ENCODE results near the gene BMAL2.

The BMAL2 gene, protein sequence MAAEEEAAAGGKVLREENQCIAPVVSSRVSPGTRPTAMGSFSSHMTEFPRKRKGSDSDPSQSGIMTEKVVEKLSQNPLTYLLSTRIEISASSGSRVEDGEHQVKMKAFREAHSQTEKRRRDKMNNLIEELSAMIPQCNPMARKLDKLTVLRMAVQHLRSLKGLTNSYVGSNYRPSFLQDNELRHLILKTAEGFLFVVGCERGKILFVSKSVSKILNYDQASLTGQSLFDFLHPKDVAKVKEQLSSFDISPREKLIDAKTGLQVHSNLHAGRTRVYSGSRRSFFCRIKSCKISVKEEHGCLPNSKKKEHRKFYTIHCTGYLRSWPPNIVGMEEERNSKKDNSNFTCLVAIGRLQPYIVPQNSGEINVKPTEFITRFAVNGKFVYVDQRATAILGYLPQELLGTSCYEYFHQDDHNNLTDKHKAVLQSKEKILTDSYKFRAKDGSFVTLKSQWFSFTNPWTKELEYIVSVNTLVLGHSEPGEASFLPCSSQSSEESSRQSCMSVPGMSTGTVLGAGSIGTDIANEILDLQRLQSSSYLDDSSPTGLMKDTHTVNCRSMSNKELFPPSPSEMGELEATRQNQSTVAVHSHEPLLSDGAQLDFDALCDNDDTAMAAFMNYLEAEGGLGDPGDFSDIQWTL

GRCh38 chr12:27332714-27333402 is at the start of gene BMAL2:
BMAL2 (plus strand) TSS chr12:27332836; CDS start chr12:27333073, 237 bp downstream.
- H3K4me1 Mint-ChIP-seq (ENCODE audit: low read depth), result peaks cover 65% of the 10 kb centered on the region
- peak within 1 kb of the TSS; percentile 89 for H3K27ac Mint-ChIP-seq
- H3K4me3 Mint-ChIP-seq, result peak within 1 kb of the TSS; percentile 98
- H3K36me3 Mint-ChIP-seq (ENCODE audit: low read depth), result peaks cover 7% of the 10 kb centered on the region
- intact Hi-C loops (cut with micrococcal nuclease), result loop anchor here (1.0 to 5.0 kb wide), 2 partner anchors 51 to 189 kb away; partner anchors contain the start of gene PPFIBP1
- no peaks in the 10 kb centered on the region for H3K9me3 Mint-ChIP-seq
- H3K27me3 Mint-ChIP-seq, result no peaks in the 10 kb centered on the region

- Mint-ChIP-seq H3K27me3 (no peaks in the 10 kb centered on the region), H3K9me3 (no peaks in the 10 kb centered on the region), H3K4me3 (no peak overlapping the region), H3K27ac (no peak overlapping the region), H3K36me3 (ENCODE audit: low read depth) (peaks cover 24% of the 10 kb centered on the region), H3K4me1 (ENCODE audit: low read depth) (no peaks in the 10 kb centered on the region)
- intact Hi-C loops (cut with micrococcal nuclease), result no loop called here
Measured at GRCh38 chr12:27284021-27284420, 48.6 kb upstream of the BMAL2 start.

DNA sequence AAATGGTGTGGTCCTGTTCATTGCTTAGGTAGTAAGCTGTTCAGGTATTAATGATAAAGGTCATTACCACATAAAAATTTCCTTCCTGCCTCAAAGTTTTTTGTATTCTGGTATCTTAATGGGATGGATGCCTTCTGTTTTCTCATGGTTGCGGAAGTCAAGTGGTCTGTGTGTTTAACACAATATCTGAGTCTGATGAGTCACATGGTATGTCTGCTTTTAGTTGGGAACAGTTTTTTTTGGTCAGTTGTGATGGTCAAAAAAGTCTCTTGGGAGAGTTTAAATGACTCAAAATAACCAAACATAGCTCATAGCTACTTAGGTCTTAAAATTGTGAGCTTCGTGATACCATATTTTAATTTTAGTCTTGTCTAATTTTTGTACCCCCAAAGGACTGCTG is 47.9 kb upstream of the BMAL2 start:
- H3K4me1 Mint-ChIP-seq (ENCODE audit: low read depth), result no peaks in the 10 kb centered on the region
- H3K4me3 Mint-ChIP-seq, result no peak overlapping the region

GRCh38 chr12:27285403-27285802 is 47.2 kb upstream of the BMAL2 start:
- H3K9me3 Mint-ChIP-seq, result no peaks in the 10 kb centered on the region
- H3K4me1 Mint-ChIP-seq (ENCODE audit: low read depth), result peaks cover 2% of the 10 kb centered on the region
- no peaks in the 10 kb centered on the region for H3K27me3 Mint-ChIP-seq
- intact Hi-C loops (cut with micrococcal nuclease), result no loop called here
- H3K4me3 Mint-ChIP-seq, result no peak overlapping the region
- no peak overlapping the region for H3K27ac Mint-ChIP-seq
- peaks cover 24% of the 10 kb centered on the region for H3K36me3 Mint-ChIP-seq (ENCODE audit: low read depth)

More for the DNA sequence above, 47.9 kb upstream of the BMAL2 start:
- intact Hi-C loops (cut with micrococcal nuclease), result no loop called here
- H3K27me3 Mint-ChIP-seq, result no peaks in the 10 kb centered on the region
- peaks cover 24% of the 10 kb centered on the region for H3K36me3 Mint-ChIP-seq (ENCODE audit: low read depth)
- H3K27ac Mint-ChIP-seq, result no peak overlapping the region
- H3K9me3 Mint-ChIP-seq, result no peaks in the 10 kb centered on the region

GRCh38 chr12:27289414-27289813 is 43.2 kb upstream of the BMAL2 start:
- no peak overlapping the region for H3K27ac Mint-ChIP-seq
- no peaks in the 10 kb centered on the region for H3K9me3 Mint-ChIP-seq
- peaks cover 34% of the 10 kb centered on the region for H3K36me3 Mint-ChIP-seq (ENCODE audit: low read depth)
- H3K27me3 Mint-ChIP-seq, result no peaks in the 10 kb centered on the region
- no peak overlapping the region for H3K4me3 Mint-ChIP-seq
- intact Hi-C loops (cut with micrococcal nuclease), result no loop called here
- H3K4me1 Mint-ChIP-seq (ENCODE audit: low read depth), result peaks cover 10% of the 10 kb centered on the region

DNA sequence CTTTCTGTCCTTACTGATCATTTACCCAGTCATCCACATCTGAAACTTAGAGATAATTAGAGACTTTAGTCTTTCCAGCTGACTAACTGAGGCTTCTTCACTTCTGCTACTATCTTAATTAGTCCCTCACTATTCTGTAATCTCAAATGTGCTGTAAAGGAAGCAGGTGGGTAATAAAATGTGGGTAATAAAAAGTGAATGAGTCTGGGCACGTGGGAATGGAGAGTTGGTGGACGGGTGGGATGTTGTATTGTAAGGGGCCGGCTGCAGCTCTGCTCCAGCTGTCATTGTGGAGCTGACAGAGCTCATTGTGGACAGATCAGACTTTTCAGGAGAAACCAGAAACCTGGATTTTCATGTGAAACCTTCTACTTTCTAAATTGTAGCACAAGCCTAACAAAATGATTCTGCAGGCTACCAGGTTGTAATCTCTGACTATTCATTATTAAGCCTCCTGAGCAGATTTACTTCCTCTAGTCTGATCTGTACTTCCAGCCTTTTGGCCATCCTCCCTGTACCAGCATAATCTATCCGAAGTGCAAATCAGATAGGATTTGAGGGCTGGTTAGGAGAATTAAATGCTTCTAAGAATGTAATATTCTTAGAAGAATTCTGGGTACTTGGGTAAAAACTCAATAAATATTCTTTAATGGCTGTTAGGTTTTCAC is 42.0 kb upstream of the BMAL2 start:
- peak overlapping the region; percentile 16 for H3K27ac Mint-ChIP-seq

GRCh38 chr12:27291862-27292261 is 40.8 kb upstream of the BMAL2 start:
- no peak overlapping the region for H3K4me3 Mint-ChIP-seq
- intact Hi-C loops (cut with micrococcal nuclease), result no loop called here
- H3K36me3 Mint-ChIP-seq (ENCODE audit: low read depth), result peaks cover 41% of the 10 kb centered on the region
- H3K27ac Mint-ChIP-seq, result no peak overlapping the region
- no peaks in the 10 kb centered on the region for H3K27me3 Mint-ChIP-seq
- H3K9me3 Mint-ChIP-seq, result no peaks in the 10 kb centered on the region
- H3K4me1 Mint-ChIP-seq (ENCODE audit: low read depth), result peaks cover 15% of the 10 kb centered on the region

More for the DNA sequence above, 42.0 kb upstream of the BMAL2 start:
- Mint-ChIP-seq H3K4me3 (no peak overlapping the region), H3K36me3 (ENCODE audit: low read depth) (peaks cover 37% of the 10 kb centered on the region), H3K9me3 (no peaks in the 10 kb centered on the region), H3K4me1 (ENCODE audit: low read depth) (peaks cover 12% of the 10 kb centered on the region), H3K27me3 (no peaks in the 10 kb centered on the region)
- intact Hi-C loops (cut with micrococcal nuclease), result no loop called here

DNA sequence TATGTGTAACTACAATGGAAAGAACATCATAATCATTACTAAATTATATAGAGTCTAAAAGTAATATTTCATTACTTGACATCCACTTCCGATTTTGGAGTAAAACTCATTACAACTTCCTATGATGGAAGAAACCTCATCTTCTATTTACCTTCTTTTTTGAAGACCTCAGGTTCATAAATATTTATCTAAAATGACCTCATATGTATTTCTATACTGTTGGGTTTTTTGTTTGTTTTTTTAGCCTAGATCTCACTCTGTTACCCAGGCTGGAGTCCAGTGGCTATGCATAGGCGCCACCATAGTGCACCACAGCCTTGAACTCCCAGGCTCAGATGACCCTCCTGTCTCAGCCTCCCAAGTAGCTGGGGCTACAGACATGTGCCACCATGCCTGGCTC is 39.9 kb upstream of the BMAL2 start:
- peaks cover 41% of the 10 kb centered on the region for H3K36me3 Mint-ChIP-seq (ENCODE audit: low read depth)
- H3K27ac Mint-ChIP-seq, result no peak overlapping the region
- H3K27me3 Mint-ChIP-seq, result no peaks in the 10 kb centered on the region
- peaks cover 15% of the 10 kb centered on the region for H3K4me1 Mint-ChIP-seq (ENCODE audit: low read depth)
- H3K4me3 Mint-ChIP-seq, result no peak overlapping the region
- intact Hi-C loops (cut with micrococcal nuclease), result no loop called here
- no peaks in the 10 kb centered on the region for H3K9me3 Mint-ChIP-seq

DNA sequence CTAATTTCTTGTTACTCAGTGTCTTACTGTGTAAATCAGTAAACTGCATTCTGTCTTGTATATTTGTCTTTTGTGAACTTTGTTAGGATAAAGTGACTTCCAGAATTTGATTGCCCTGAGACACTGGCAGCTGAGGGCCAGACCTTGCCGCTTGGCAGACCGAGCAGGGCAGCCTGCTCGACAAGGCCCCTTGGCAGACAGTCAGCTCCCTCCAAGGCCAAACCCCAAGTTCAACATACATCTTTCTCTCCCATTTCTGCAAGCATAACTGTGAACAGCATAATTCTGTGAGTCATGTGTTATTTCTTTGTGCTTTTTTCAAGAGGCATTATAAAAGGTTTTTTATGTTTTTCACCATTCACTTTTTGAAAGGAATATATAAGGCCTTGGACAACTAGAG is 39.2 kb upstream of the BMAL2 start:
- Mint-ChIP-seq H3K9me3 (no peaks in the 10 kb centered on the region), H3K27me3 (no peaks in the 10 kb centered on the region), H3K27ac (no peak overlapping the region), H3K36me3 (ENCODE audit: low read depth) (peaks cover 45% of the 10 kb centered on the region), H3K4me3 (no peak overlapping the region), H3K4me1 (ENCODE audit: low read depth) (peaks cover 15% of the 10 kb centered on the region)
- intact Hi-C loops (cut with micrococcal nuclease), result no loop called here

- H3K36me3 Mint-ChIP-seq (ENCODE audit: low read depth), result peaks cover 64% of the 10 kb centered on the region
- intact Hi-C loops (cut with micrococcal nuclease), result no loop called here
Measured at GRCh38 chr12:27296674-27297073, 36.0 kb upstream of the BMAL2 start.

DNA sequence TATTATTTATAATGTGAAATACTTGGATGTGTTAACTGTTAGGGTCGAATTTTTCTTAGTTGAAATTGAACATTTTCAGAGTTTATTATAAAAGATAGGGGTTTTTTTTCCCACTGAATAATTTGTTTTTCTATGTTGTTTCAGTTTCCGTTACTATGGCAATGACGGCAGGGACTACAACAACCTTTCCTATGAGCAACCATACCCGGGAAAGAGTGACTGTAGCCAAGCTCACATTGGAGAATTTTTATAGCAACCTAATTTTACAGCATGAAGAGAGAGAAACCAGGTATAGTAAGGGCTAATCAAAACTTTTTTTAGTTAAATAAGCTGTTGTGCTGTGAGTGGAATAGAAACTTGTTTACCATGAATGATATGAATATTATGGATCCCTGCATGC is 35.1 kb upstream of the BMAL2 start:
- Mint-ChIP-seq H3K27me3 (no peaks in the 10 kb centered on the region), H3K9me3 (no peaks in the 10 kb centered on the region), H3K36me3 (ENCODE audit: low read depth) (peaks cover 69% of the 10 kb centered on the region), H3K4me1 (ENCODE audit: low read depth) (peaks cover 6% of the 10 kb centered on the region), H3K27ac (no peak overlapping the region), H3K4me3 (no peak overlapping the region)
- intact Hi-C loops (cut with micrococcal nuclease), result no loop called here

More at GRCh38 chr12:27296674-27297073, 36.0 kb upstream of the BMAL2 start:
- Mint-ChIP-seq H3K27me3 (no peaks in the 10 kb centered on the region), H3K27ac (no peak overlapping the region), H3K9me3 (no peaks in the 10 kb centered on the region), H3K4me3 (no peak overlapping the region), H3K4me1 (ENCODE audit: low read depth) (peaks cover 6% of the 10 kb centered on the region)

DNA sequence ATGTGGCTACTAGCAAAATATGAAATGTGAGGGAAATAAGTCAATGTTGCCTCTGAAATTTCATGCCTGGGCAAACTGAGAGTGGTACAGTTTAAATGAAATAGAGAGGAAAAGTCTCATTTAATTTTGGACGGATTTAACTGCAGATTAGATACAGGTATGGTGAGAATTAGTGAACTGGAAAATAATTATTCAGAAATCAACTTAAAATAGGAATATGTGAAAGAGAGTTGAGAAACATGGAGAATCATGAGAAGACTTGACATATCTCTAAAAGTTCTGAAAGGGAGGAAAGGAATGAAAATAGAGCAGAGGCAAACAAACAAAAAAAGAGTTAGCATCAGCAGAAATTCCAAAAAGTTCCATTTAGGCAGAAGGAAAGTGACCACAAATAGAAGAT is 33.5 kb upstream of the BMAL2 start:
- no peaks in the 10 kb centered on the region for H3K9me3 Mint-ChIP-seq
- H3K27ac Mint-ChIP-seq, result no peak overlapping the region
- H3K4me3 Mint-ChIP-seq, result no peak overlapping the region
- intact Hi-C loops (cut with micrococcal nuclease), result no loop called here
- H3K27me3 Mint-ChIP-seq, result no peaks in the 10 kb centered on the region
- peaks cover 69% of the 10 kb centered on the region for H3K36me3 Mint-ChIP-seq (ENCODE audit: low read depth)
- H3K4me1 Mint-ChIP-seq (ENCODE audit: low read depth), result peaks cover 6% of the 10 kb centered on the region

- Mint-ChIP-seq H3K27ac (no peak overlapping the region), H3K9me3 (no peaks in the 10 kb centered on the region)
Measured at GRCh38 chr12:27300226-27300625, 32.4 kb upstream of the BMAL2 start.

More at GRCh38 chr12:27300226-27300625, 32.4 kb upstream of the BMAL2 start:
- Mint-ChIP-seq H3K4me1 (ENCODE audit: low read depth) (peaks cover 6% of the 10 kb centered on the region), H3K4me3 (no peak overlapping the region), H3K27me3 (no peaks in the 10 kb centered on the region), H3K36me3 (ENCODE audit: low read depth) (peaks cover 60% of the 10 kb centered on the region)
- intact Hi-C loops (cut with micrococcal nuclease), result loop anchor here (10.0 kb wide), 2 partner anchors 45 to 365 kb away; partner anchors contain the start of genes FGFR1OP2 and INTS13

Data from dendritic cell treated with granulocyte-macrophage colony-stimulating factor and Interleukin-4, amounts not matched to agents 40 ng/mL and 50 ng/mL, for 4 days (primary cell).